ENCODE data around the gene STX17.
"Not testable (repeated sequence)": the region's sequence is repeated elsewhere in the genome, so short reads cannot be mapped to it uniquely, and the experiment has no call there.

The STX17 gene

GRCh38 chr9:99971410-99971809 lies 65.0 kb downstream of the STX17 start:
- no peak for DNase-seq (ENCODE audit: low spot score)

- no peak for DNase-seq (ENCODE audit: low spot score)
Observed at GRCh38 chr9:99973455-99973854, 67.0 kb downstream of the STX17 start.

- no peak for DNase-seq (ENCODE audit: low spot score)
Observed at GRCh38 chr9:99977033-99977792, 70.8 kb downstream of the STX17 start.

GRCh38 chr9:99978221-99978620 lies 71.8 kb downstream of the STX17 start:
- no peak for DNase-seq (ENCODE audit: low spot score)

- no peak for DNase-seq (ENCODE audit: low spot score)
Observed at GRCh38 chr9:99980598-99980997, 74.1 kb downstream of the STX17 start.

- DNase-seq (ENCODE audit: low spot score): no peak
Observed at GRCh38 chr9:99986642-99987041, 80.2 kb downstream of the STX17 start.

GRCh38 chr9:99990508-99990907 lies 84.1 kb downstream of the STX17 start:
- not testable (repeated sequence) for DNase-seq (ENCODE audit: low spot score)

GRCh38 chr9:99998266-99998665 lies 91.8 kb downstream of the STX17 start:
- DNase-seq (ENCODE audit: low spot score): no peak

- DNase-seq (ENCODE audit: low spot score): no peak
Observed at GRCh38 chr9:99998866-99999265, 92.4 kb downstream of the STX17 start.

GRCh38 chr9:99999797-100000196 lies 93.3 kb downstream of the STX17 start:
- DNase-seq (ENCODE audit: low spot score): no peak

GRCh38 chr9:100011062-100011681 lies 104.7 kb downstream of the STX17 start:
- DNase-seq (ENCODE audit: low spot score): no peak

GRCh38 chr9:100012279-100012678 lies 105.8 kb downstream of the STX17 start:
- no peak for DNase-seq (ENCODE audit: low spot score)

- no peak for DNase-seq (ENCODE audit: low spot score)
Observed at GRCh38 chr9:100013573-100013972, 107.1 kb downstream of the STX17 start.

- DNase-seq (ENCODE audit: low spot score): no peak
Observed at GRCh38 chr9:100014846-100015245, 108.4 kb downstream of the STX17 start.

GRCh38 chr9:100019541-100019940 lies 113.1 kb downstream of the STX17 start:
- DNase-seq (ENCODE audit: low spot score): no peak
